ENCODE data around the gene ZFYVE21. TPM values are rescaled to one million over a fixed set of nuclear protein-coding genes. Genes with fewer than 3 reads are reported as not detected.

The ZFYVE21 gene
- total RNA-seq, 1 donor from 2014 or later = 44.0 TPM

- no peaks in the 10 kb centered on the region for H3K9me3 Mint-ChIP-seq
- H3K36me3 Mint-ChIP-seq (ENCODE audit: low read depth) = peaks cover 12% of the 10 kb centered on the region
- H3K4me3 Mint-ChIP-seq = peak overlapping the region; percentile 96
- peaks cover 52% of the 10 kb centered on the region for H3K4me1 Mint-ChIP-seq
- no peak for TF ChIP-seq CTCF (conservative IDR thresholded peaks at IDR 0.05)
- no peak for DNase-seq (ENCODE audit: low read depth, low spot score)
- peak overlapping the region; percentile 67 for H3K27ac Mint-ChIP-seq (ENCODE audit: unreplicated experiment)
- peaks cover 11% of the 10 kb centered on the region for H3K27me3 Mint-ChIP-seq (ENCODE audit: low read depth)
Observed at GRCh38 chr14:103714063-103714724, 1.4 kb upstream of the ZFYVE21 start.

DNA sequence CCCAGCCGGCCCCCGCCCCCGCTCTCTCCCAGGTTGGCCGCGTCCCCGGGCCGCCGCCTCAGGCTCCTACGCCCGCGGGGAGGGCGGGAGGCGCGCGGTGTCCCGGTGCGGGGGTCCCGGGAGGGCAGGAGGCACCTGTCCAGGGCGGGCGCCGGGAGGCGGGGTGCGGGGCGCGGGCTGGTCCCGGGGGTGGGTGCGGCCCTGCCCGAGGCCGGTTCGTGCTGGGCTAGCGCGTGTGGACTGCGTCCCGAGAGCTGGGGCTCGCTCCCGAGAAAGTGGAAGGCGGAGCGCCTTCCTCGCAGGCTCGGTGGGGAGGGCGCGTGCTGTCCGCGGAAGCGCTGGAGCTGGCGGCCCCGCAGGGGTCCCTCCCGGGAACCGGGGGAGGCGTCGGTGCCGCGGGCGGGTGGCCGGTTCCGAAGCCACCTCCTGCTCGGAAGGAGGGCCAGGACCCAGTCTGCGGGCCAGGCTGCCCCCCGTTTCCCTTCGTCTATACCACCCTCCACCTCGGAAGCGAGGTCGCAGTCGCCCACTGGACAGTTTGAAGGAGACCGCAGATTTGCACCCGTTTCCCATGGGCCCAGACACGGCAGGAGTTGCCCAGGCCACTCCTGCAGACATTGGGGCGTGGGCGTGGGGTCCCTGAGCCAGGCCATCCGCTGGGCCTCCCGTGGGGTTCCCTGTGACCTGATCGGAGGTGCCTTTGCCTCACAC lies 636 bp downstream of the ZFYVE21 start:
- H3K27ac Mint-ChIP-seq (ENCODE audit: unreplicated experiment) = no peak overlapping the region
- TF ChIP-seq CTCF (conservative IDR thresholded peaks at IDR 0.05) = no peak
- H3K4me3 Mint-ChIP-seq = peak overlapping the region; percentile 91
- no peak for DNase-seq (ENCODE audit: low read depth, low spot score)
- H3K9me3 Mint-ChIP-seq = no peaks in the 10 kb centered on the region
- peaks cover 5% of the 10 kb centered on the region for H3K36me3 Mint-ChIP-seq (ENCODE audit: low read depth)
- H3K4me1 Mint-ChIP-seq = peaks cover 57% of the 10 kb centered on the region
- peaks cover 7% of the 10 kb centered on the region for H3K27me3 Mint-ChIP-seq (ENCODE audit: low read depth)

GRCh38 chr14:103716899-103717411 lies 1.3 kb downstream of the ZFYVE21 start:
- peaks cover 55% of the 10 kb centered on the region for H3K4me1 Mint-ChIP-seq
- H3K9me3 Mint-ChIP-seq = no peaks in the 10 kb centered on the region
- H3K36me3 Mint-ChIP-seq (ENCODE audit: low read depth) = peaks cover 5% of the 10 kb centered on the region
- H3K27ac Mint-ChIP-seq (ENCODE audit: unreplicated experiment) = no peak overlapping the region
- H3K4me3 Mint-ChIP-seq = peak overlapping the region; percentile 91
- TF ChIP-seq CTCF (conservative IDR thresholded peaks at IDR 0.05) = no peak
- H3K27me3 Mint-ChIP-seq (ENCODE audit: low read depth) = peaks cover 7% of the 10 kb centered on the region
- no peak for DNase-seq (ENCODE audit: low read depth, low spot score)

GRCh38 chr14:103718572-103718971 lies 3.0 kb downstream of the ZFYVE21 start:
- Mint-ChIP-seq H3K36me3 (ENCODE audit: low read depth) (peaks cover 3% of the 10 kb centered on the region), H3K4me1 (peaks cover 48% of the 10 kb centered on the region), H3K27ac (ENCODE audit: unreplicated experiment) (no peak overlapping the region), H3K9me3 (no peaks in the 10 kb centered on the region), H3K27me3 (ENCODE audit: low read depth) (peaks cover 4% of the 10 kb centered on the region), H3K4me3 (peak overlapping the region; percentile 91)
- no peak for DNase-seq (ENCODE audit: low read depth, low spot score)
- TF ChIP-seq CTCF (conservative IDR thresholded peaks at IDR 0.05) = no peak

- H3K27ac Mint-ChIP-seq (ENCODE audit: unreplicated experiment) = no peak overlapping the region
- H3K4me3 Mint-ChIP-seq = peak overlapping the region; percentile 6
- H3K27me3 Mint-ChIP-seq (ENCODE audit: low read depth) = peaks cover 4% of the 10 kb centered on the region
- peaks cover 3% of the 10 kb centered on the region for H3K36me3 Mint-ChIP-seq (ENCODE audit: low read depth)
- TF ChIP-seq CTCF (conservative IDR thresholded peaks at IDR 0.05) = no peak
- peaks cover 41% of the 10 kb centered on the region for H3K4me1 Mint-ChIP-seq
- no peaks in the 10 kb centered on the region for H3K9me3 Mint-ChIP-seq
- no peak for DNase-seq (ENCODE audit: low read depth, low spot score)
Observed at GRCh38 chr14:103719751-103720150, 4.1 kb downstream of the ZFYVE21 start.

Measured in neural crest cell (in vitro differentiated cells).